ENCODE measurements around the gene PPIL4.

The PPIL4 gene

GRCh38 chr6:149455031-149455732, 90.7 kb downstream of the PPIL4 start:
- Histone ChIP-seq H3K4me1 (ENCODE audit: control insufficient read depth in 2 of 2, insufficient read depth in 2 of 2, low read length in 2 of 2) (peaks cover 36 to 42% of the 10 kb centered on the region in 2 donors), H3K27me3 (ENCODE audit: control insufficient read depth in 2 of 2, insufficient read depth in 2 of 2, low read length in 2 of 2) (no peaks in the 10 kb centered on the region), H3K36me3 (ENCODE audit: control insufficient read depth in 2 of 2, insufficient read depth in 2 of 2, low read length in 2 of 2) (peaks cover 0 to 7% of the 10 kb centered on the region in 2 donors), H3K4me3 (ENCODE audit: low read length in 2 of 2) (peak overlapping the region in 1 of 2 donors; percentile 22), H3K9ac (ENCODE audit: low read depth in 1 of 2, low read length in 2 of 2) (no peak overlapping the region), H3K27ac (ENCODE audit: low read depth in 2 of 2, low read length in 2 of 2) (peak overlapping the region; percentile 75 to 77), H3K9me3 (ENCODE audit: control insufficient read depth in 2 of 2, low read length in 2 of 2) (no peaks in the 10 kb centered on the region)
